Liver (tissue), 9 donors: Measurements from ENCODE around the gene DDHD1. TPM values are rescaled to one million over a fixed set of nuclear protein-coding genes. Genes with fewer than 3 reads are reported as not detected.

Source experiments
- DNase-seq: peaks from one replicate; pipeline ENCODE4 v3.0.0-alpha.2; 2017; ENCODE audit warnings: low spot score
- H3K27ac ChIP-seq, 2 donors: one replicate each; pipeline ENCODE4 v1.7.0; 2013; ENCODE audit warnings: inconsistent platforms in 2 of 2, low read length in 2 of 2, control low read depth in 1 of 2, low read depth in 1 of 2, mild to moderate bottlenecking in 1 of 2
- H3K27me3 ChIP-seq, 4 donors: one replicate each; pipeline versions ENCODE4 v1.6.1 to v1.7.0; 2013; ENCODE audit warnings: low read length in 3 of 4, inconsistent platforms in 1 of 4, mild to moderate bottlenecking in 1 of 4, moderate library complexity in 1 of 4; ENCODE audit not compliant: control insufficient read depth in 4 of 4, insufficient read depth in 4 of 4
- H3K36me3 ChIP-seq, 4 donors: one replicate each; pipeline versions ENCODE4 v1.6.1 to v1.7.0; 2013; ENCODE audit warnings: low read length in 3 of 4, mild to moderate bottlenecking in 3 of 4, low read depth in 1 of 4, moderate library complexity in 1 of 4; ENCODE audit not compliant: control insufficient read depth in 4 of 4, insufficient read depth in 3 of 4
- H3K4me1 ChIP-seq, 4 donors: one replicate each; pipeline versions ENCODE4 v1.6.1 to v1.7.0; 2013; ENCODE audit warnings: low read length in 3 of 4, mild to moderate bottlenecking in 3 of 4, moderate library complexity in 1 of 4; ENCODE audit not compliant: control insufficient read depth in 4 of 4, insufficient read depth in 4 of 4
- H3K4me3 ChIP-seq, 3 donors: one replicate each; pipeline versions ENCODE4 v1.6.1 to v1.7.0; 2013; ENCODE audit warnings: low read length in 3 of 3, control low read depth in 1 of 3, low read depth in 1 of 3, mild to moderate bottlenecking in 1 of 3
- H3K9ac ChIP-seq, 2 donors: one replicate each; pipeline ENCODE4 v1.7.0; 2013; ENCODE audit warnings: low read length in 2 of 2, mild to moderate bottlenecking in 2 of 2, moderate library complexity in 2 of 2, control low read depth in 1 of 2, low read depth in 1 of 2
- H3K9me3 ChIP-seq, 4 donors: one replicate each; pipeline versions ENCODE4 v1.6.1 to v1.7.0; 2013; ENCODE audit warnings: low read length in 3 of 4; ENCODE audit not compliant: control insufficient read depth in 4 of 4
- ATF3 ChIP-seq: IDR thresholded peaks from 2 replicates; pipeline ENCODE4 v1.6.1; 2016; ENCODE audit warnings: antibody characterized with exemption
- CTCF ChIP-seq: fragments of 150-350 bp; IDR thresholded peaks from 2 replicates; pipeline ENCODE4 v1.5.1; 2017; ENCODE audit warnings: improper control_type of control experiment, low read depth, low read length; ENCODE audit not compliant: missing input control
- FOXA1 ChIP-seq: IDR thresholded peaks from 2 replicates; pipeline ENCODE4 v1.6.1; 2016; ENCODE audit warnings: antibody characterized with exemption
- FOXA2 ChIP-seq: IDR thresholded peaks from 2 replicates; pipeline ENCODE4 v1.6.1; 2016; ENCODE audit warnings: antibody characterized with exemption
- GABPA ChIP-seq, 2 donors: IDR thresholded peaks in 1 of 2; conservative IDR thresholded peaks in 1 of 2; 2 replicates each; pipeline ENCODE4 v1.6.1; 2016; ENCODE audit warnings: antibody characterized with exemption in 2 of 2, mild to moderate bottlenecking in 1 of 2, moderate library complexity in 1 of 2
- HNF4A ChIP-seq, 2 donors: conservative IDR thresholded peaks; 2 replicates each; pipeline ENCODE4 v1.6.1; 2016; ENCODE audit warnings: antibody characterized with exemption in 2 of 2, mild to moderate bottlenecking in 2 of 2
- HNF4G ChIP-seq: IDR thresholded peaks from 2 replicates; pipeline ENCODE4 v1.6.1; 2016; ENCODE audit warnings: antibody characterized with exemption
- MAX ChIP-seq: IDR thresholded peaks from 2 replicates; pipeline ENCODE4 v1.6.1; 2016; ENCODE audit warnings: antibody characterized with exemption
- NR2F2 ChIP-seq: IDR thresholded peaks from 2 replicates; pipeline ENCODE4 v1.6.1; 2016; ENCODE audit warnings: antibody characterized with exemption
- REST ChIP-seq: IDR thresholded peaks from 2 replicates; pipeline ENCODE4 v1.6.1; 2016; ENCODE audit warnings: antibody characterized with exemption, mild to moderate bottlenecking
- RXRA ChIP-seq, 2 donors: IDR thresholded peaks; 2 replicates each; pipeline ENCODE4 v1.6.1; 2017 to 2018; ENCODE audit warnings: antibody characterized with exemption in 2 of 2, mild to moderate bottlenecking in 1 of 2
- SP1 ChIP-seq: IDR thresholded peaks from 2 replicates; pipeline ENCODE4 v1.6.1; 2018; ENCODE audit warnings: antibody characterized with exemption, mild to moderate bottlenecking
- YY1 ChIP-seq: IDR thresholded peaks from 2 replicates; pipeline ENCODE4 v1.6.1; 2016; ENCODE audit warnings: antibody characterized with exemption, mild to moderate bottlenecking
- ZBTB33 ChIP-seq: IDR thresholded peaks from 2 replicates; pipeline ENCODE4 v1.6.1; 2016; ENCODE audit warnings: antibody characterized with exemption
- WGBS: extraction: QIAGEN DNeasy Blood & Tissue Kit; methylation state at CpG from one replicate; pipeline ENCODE4 v1.1.7; 2013; 5-methylcytosine and 5-hydroxymethylcytosine counted together
- polyA plus RNA-seq, 2 donors: library from polyadenylated mRNA; stranded (reverse) in 1 of 2; unstranded in 1 of 2; fragments of 200-250 nt in 1 of 2; fragments of >200 nt in 1 of 2; fragmentation: Nextera tagmentation in 1 of 2; extraction: Ambion mirVana in 1 of 2; gene quantifications; one replicate each; pipeline versions ENCODE4 v1.2.1 to v1.2.3, GENCODE V29; 2013 to 2015
- total RNA-seq, 2 donors: library from RNA; depleted of rRNA; stranded (reverse); fragments of >200 nt; gene quantifications; one replicate each; pipeline ENCODE4 v1.2.3, GENCODE V29; 2014
- donor health status: healthy.
- donor health status: healthy.
- donor health status: healthy.
- donor health status: healthy.
- donor health status: healthy.

Gene DDHD1
- total and polyA plus RNA-seq, 4 donors = 1.3 to 14.3 (median 5.2) TPM

GRCh38 chr14:53035336-53036210 lies 117.5 kb downstream of the DDHD1 start (continued):
- TF ChIP-seq FOXA2 (no peak), CTCF (no peak)

GRCh38 chr14:53034688-53035230 lies 118.4 kb downstream of the DDHD1 start:
- H3K27me3 ChIP-seq = no peaks in the 10 kb centered on the region
- H3K4me3 ChIP-seq = no peak overlapping the region
- TF ChIP-seq ZBTB33 (no peak), SP1 (no peak), GABPA (IDR thresholded peaks at IDR 0.05 in 1 of 2, conservative IDR thresholded peaks at IDR 0.05 in 1 of 2) (no peak), FOXA1 (no peak), ATF3 (no peak)
- H3K9me3 ChIP-seq = no peaks in the 10 kb centered on the region
- H3K27ac ChIP-seq = no peak overlapping the region
- peaks cover 0 to 4% (median 0%) of the 10 kb centered on the region in 4 donors for H3K36me3 ChIP-seq
- peaks cover 0 to 18% (median 17%) of the 10 kb centered on the region in 4 donors for H3K4me1 ChIP-seq
- WGBS = 95% methylated on average over 3 of the region's 3 CpGs
- DNase-seq = no peak
- no peak overlapping the region for H3K9ac ChIP-seq

- Histone ChIP-seq H3K9ac (no peak overlapping the region), H3K36me3 (no peaks in the 10 kb centered on the region), H3K4me1 (peaks cover 0 to 18% (median 17%) of the 10 kb centered on the region in 4 donors), H3K9me3 (no peaks in the 10 kb centered on the region), H3K27ac (no peak overlapping the region), H3K27me3 (no peaks in the 10 kb centered on the region), H3K4me3 (no peak overlapping the region)
- no peak for DNase-seq
- 91% methylated on average over 3 of the region's 3 CpGs for WGBS
- TF ChIP-seq NR2F2 (no peak), REST (no peak), FOXA2 (no peak), HNF4G (no peak), HNF4A (conservative IDR thresholded peaks at IDR 0.05) (no peak), MAX (no peak), RXRA (IDR thresholded peaks at IDR 0.05) (no peak), ATF3 (no peak), YY1 (no peak), CTCF (no peak), GABPA (IDR thresholded peaks at IDR 0.05 in 1 of 2, conservative IDR thresholded peaks at IDR 0.05 in 1 of 2) (no peak)
These were observed 119.1 kb downstream of the DDHD1 start for GRCh38 chr14:53034036-53034435.
